Mesenchymal stem cell (in vitro differentiated cells and primary cell): Measurements from ENCODE around the gene LENG9.

ENCODE experiments used
- DNase-seq: peaks from one replicate; pipeline ENCODE4 v3.0.0-alpha.2; 2013
- H2AFZ ChIP-seq: one replicate; pipeline ENCODE4 v1.6.1; 2013; ENCODE audit warnings: low read depth, mild to moderate bottlenecking, control low read depth, inconsistent platforms, low read length, moderate library complexity
- H2AK5ac ChIP-seq: 2 replicates; pipeline ENCODE4 v1.6.1; 2013; ENCODE audit warnings: low read length, moderate library complexity, mild to moderate bottlenecking, inconsistent platforms; ENCODE audit not compliant: severe bottlenecking
- H2BK120ac ChIP-seq: one replicate; pipeline ENCODE4 v1.6.1; 2013; ENCODE audit warnings: low read depth, mild to moderate bottlenecking, inconsistent platforms, low read length, moderate library complexity
- H2BK12ac ChIP-seq, 2 experiments: one replicate each; pipeline ENCODE4 v1.6.1; 2013; ENCODE audit warnings: inconsistent platforms in 2 of 2, low read length in 2 of 2, mild to moderate bottlenecking in 2 of 2, moderate library complexity in 2 of 2, control low read depth in 1 of 2
- H2BK15ac ChIP-seq: one replicate; pipeline ENCODE4 v1.6.1; 2013; ENCODE audit warnings: mild to moderate bottlenecking, low read depth, inconsistent platforms; ENCODE audit not compliant: poor library complexity, severe bottlenecking
- H2BK5ac ChIP-seq: 2 replicates; pipeline ENCODE4 v1.6.1; 2013; ENCODE audit warnings: low read depth, mild to moderate bottlenecking, low read length, control low read depth, inconsistent platforms; ENCODE audit not compliant: poor library complexity, severe bottlenecking
- H3K14ac ChIP-seq, 2 experiments: one replicate each; pipeline ENCODE4 v1.6.1; 2013; ENCODE audit warnings: inconsistent platforms in 2 of 2, low read length in 2 of 2, control low read depth in 1 of 2, mild to moderate bottlenecking in 1 of 2, moderate library complexity in 1 of 2
- H3K18ac ChIP-seq, 2 experiments: one replicate each; pipeline ENCODE4 v1.6.1; 2013; ENCODE audit warnings: inconsistent platforms in 2 of 2, low read length in 2 of 2, control low read depth in 1 of 2, low read depth in 1 of 2, mild to moderate bottlenecking in 1 of 2
- H3K23ac ChIP-seq, 2 experiments: one replicate each; pipeline ENCODE4 v1.6.1; 2013; ENCODE audit warnings: inconsistent platforms in 2 of 2, low read length in 2 of 2, mild to moderate bottlenecking in 2 of 2, moderate library complexity in 2 of 2, control low read depth in 1 of 2
- H3K27ac ChIP-seq: 2 replicates; pipeline ENCODE4 v1.5.1; 2013; ENCODE audit warnings: mild to moderate bottlenecking, moderate library complexity, low read length, control low read depth, inconsistent platforms; ENCODE audit not compliant: poor library complexity, severe bottlenecking
- H3K27me3 ChIP-seq, 2 experiments: 2 replicates each; pipeline versions ENCODE4 v1.6.1 to v1.7.0; 2013; ENCODE audit warnings: low read length in 2 of 2, mild to moderate bottlenecking in 2 of 2, moderate library complexity in 2 of 2, control low read depth in 1 of 2, inconsistent platforms in 1 of 2; ENCODE audit not compliant: control insufficient read depth in 1 of 2, insufficient read depth in 1 of 2
- H3K36me3 ChIP-seq, 2 experiments: 2 replicates each; pipeline versions ENCODE4 v1.6.1 to v1.7.0; 2013; ENCODE audit warnings: low read length in 2 of 2, control low read depth in 1 of 2, inconsistent platforms in 1 of 2, low read depth in 1 of 2, mild to moderate bottlenecking in 1 of 2; ENCODE audit not compliant: insufficient read depth in 2 of 2, control insufficient read depth in 1 of 2
- H3K4ac ChIP-seq, 2 experiments: one replicate each; pipeline ENCODE4 v1.6.1; 2013; ENCODE audit warnings: inconsistent platforms in 2 of 2, low read length in 2 of 2, mild to moderate bottlenecking in 2 of 2, moderate library complexity in 2 of 2, control low read depth in 1 of 2, low read depth in 1 of 2
- H3K4me1 ChIP-seq: 2 replicates; pipeline ENCODE4 v1.6.1; 2013; ENCODE audit warnings: low read depth, low read length, control low read depth; ENCODE audit not compliant: control insufficient read depth, insufficient read depth
- H3K4me2 ChIP-seq: 2 replicates; pipeline ENCODE4 v1.6.1; 2013; ENCODE audit warnings: low read length, mild to moderate bottlenecking, inconsistent platforms; ENCODE audit not compliant: poor library complexity, severe bottlenecking
- H3K4me3 ChIP-seq, 2 experiments: 2 replicates each; pipeline versions ENCODE4 v1.5.1 to v1.7.0; 2013; ENCODE audit warnings: low read length in 2 of 2, mild to moderate bottlenecking in 2 of 2, control low read depth in 1 of 2, low read depth in 1 of 2; ENCODE audit not compliant: insufficient read depth in 1 of 2
- H3K79me1 ChIP-seq: replicated peaks from 2 replicates; pipeline ENCODE4 v1.6.1; 2013; ENCODE audit warnings: mild to moderate bottlenecking, control low read depth, low read length, inconsistent platforms; ENCODE audit not compliant: poor library complexity, severe bottlenecking
- H3K9ac ChIP-seq: 2 replicates; pipeline ENCODE4 v1.7.0; 2013; ENCODE audit warnings: mild to moderate bottlenecking, low read length, moderate library complexity
- H3K9me3 ChIP-seq: 2 replicates; pipeline ENCODE4 v1.7.0; 2013; ENCODE audit warnings: mild to moderate bottlenecking, low read length; ENCODE audit not compliant: control insufficient read depth
- H4K8ac ChIP-seq: one replicate; pipeline ENCODE4 v1.6.1; 2013; ENCODE audit warnings: inconsistent platforms, mild to moderate bottlenecking, low read length, moderate library complexity
- H4K91ac ChIP-seq: one replicate; pipeline ENCODE4 v1.6.1; 2013; ENCODE audit warnings: mild to moderate bottlenecking, low read length, inconsistent platforms
- WGBS: methylation state at CpG from one replicate; pipeline ENCODE4 v1.1.7; 2013; ENCODE audit warnings: mixed read lengths; 5-methylcytosine and 5-hydroxymethylcytosine counted together

LENG9 gene

GRCh38 chr19:54424660-54425381, 38.8 kb downstream of the LENG9 start:
- 88% methylated on average over 33 of the region's 36 CpGs for WGBS

GRCh38 chr19:54424201-54424600, 39.4 kb downstream of the LENG9 start:
- no peak overlapping the region for H3K27ac ChIP-seq
- no peak overlapping the region for H3K9ac ChIP-seq
- H3K4me2 ChIP-seq, result no peak overlapping the region
- H2BK5ac ChIP-seq, result no peak overlapping the region
- 86% methylated on average over 13 of the region's 14 CpGs for WGBS
- H2AFZ ChIP-seq, result no peak overlapping the region
- no peak overlapping the region for H4K91ac ChIP-seq
- H2BK15ac ChIP-seq, result no peak overlapping the region
- H3K4ac ChIP-seq, result no peak overlapping the region
- no peak overlapping the region for H3K18ac ChIP-seq
- H3K23ac ChIP-seq, result no peak overlapping the region
- no peak overlapping the region for H4K8ac ChIP-seq
- H3K9me3 ChIP-seq, result no peaks in the 10 kb centered on the region
- no peak overlapping the region for H3K14ac ChIP-seq
- no peaks in the 10 kb centered on the region for H3K79me1 ChIP-seq
- H2BK12ac ChIP-seq, result no peak overlapping the region
- DNase-seq, result no peak
- no peak overlapping the region for H2AK5ac ChIP-seq
- peaks cover 13% of the 10 kb centered on the region for H3K4me1 ChIP-seq
- H2BK120ac ChIP-seq, result no peak overlapping the region
- peaks cover 32 to 57% of the 10 kb centered on the region in 2 experiments for H3K27me3 ChIP-seq
- H3K36me3 ChIP-seq, result no peaks in the 10 kb centered on the region
- H3K4me3 ChIP-seq, result no peak overlapping the region

More at GRCh38 chr19:54424660-54425381, 38.8 kb downstream of the LENG9 start:
- Histone ChIP-seq H2BK15ac (no peak overlapping the region), H3K4me3 (no peak overlapping the region), H3K36me3 (no peaks in the 10 kb centered on the region), H3K9ac (no peak overlapping the region), H3K14ac (no peak overlapping the region), H3K4me1 (peaks cover 13% of the 10 kb centered on the region), H3K4ac (no peak overlapping the region), H3K9me3 (no peaks in the 10 kb centered on the region), H4K8ac (no peak overlapping the region), H3K18ac (no peak overlapping the region), H2BK5ac (no peak overlapping the region), H3K79me1 (no peaks in the 10 kb centered on the region), H3K27ac (no peak overlapping the region), H2AFZ (no peak overlapping the region), H2BK120ac (no peak overlapping the region), H3K4me2 (no peak overlapping the region), H4K91ac (no peak overlapping the region), H2AK5ac (no peak overlapping the region), H2BK12ac (no peak overlapping the region), H3K27me3 (peaks cover 32 to 57% of the 10 kb centered on the region in 2 experiments), H3K23ac (no peak overlapping the region)
- no peak for DNase-seq

GRCh38 chr19:54422136-54422535, 41.4 kb downstream of the LENG9 start:
- H3K27me3 ChIP-seq, result peaks cover 52 to 66% of the 10 kb centered on the region in 2 experiments

GRCh38 chr19:54421521-54421920, 42.1 kb downstream of the LENG9 start:
- Histone ChIP-seq H3K4me1 (peaks cover 14% of the 10 kb centered on the region), H2BK5ac (no peak overlapping the region), H3K36me3 (peaks cover 0 to 6% of the 10 kb centered on the region in 2 experiments), H4K91ac (no peak overlapping the region), H3K27ac (no peak overlapping the region), H2AFZ (no peak overlapping the region), H3K27me3 (peaks cover 56 to 69% of the 10 kb centered on the region in 2 experiments), H3K14ac (no peak overlapping the region), H2BK15ac (no peak overlapping the region), H3K23ac (no peak overlapping the region), H3K4me3 (no peak overlapping the region), H3K9me3 (no peaks in the 10 kb centered on the region), H2AK5ac (no peak overlapping the region), H3K79me1 (no peaks in the 10 kb centered on the region), H3K4me2 (no peak overlapping the region), H3K4ac (no peak overlapping the region), H4K8ac (no peak overlapping the region), H2BK120ac (no peak overlapping the region), H3K18ac (no peak overlapping the region), H3K9ac (no peak overlapping the region), H2BK12ac (no peak overlapping the region)
- no peak for DNase-seq
- WGBS, result 70% methylated on average over 7 of the region's 7 CpGs

More at GRCh38 chr19:54422136-54422535, 41.4 kb downstream of the LENG9 start:
- Histone ChIP-seq H2BK12ac (no peak overlapping the region), H3K4me3 (no peak overlapping the region), H2AK5ac (no peak overlapping the region), H3K18ac (no peak overlapping the region), H3K9ac (no peak overlapping the region), H4K91ac (no peak overlapping the region), H2BK120ac (no peak overlapping the region), H3K9me3 (no peaks in the 10 kb centered on the region), H2BK5ac (no peak overlapping the region), H3K79me1 (no peaks in the 10 kb centered on the region), H3K27ac (no peak overlapping the region), H3K4me2 (no peak overlapping the region), H3K14ac (no peak overlapping the region), H2AFZ (no peak overlapping the region), H3K23ac (no peak overlapping the region), H4K8ac (no peak overlapping the region), H3K4ac (no peak overlapping the region), H3K36me3 (peaks cover 0 to under 1% of the 10 kb centered on the region in 2 experiments), H3K4me1 (peaks cover 13% of the 10 kb centered on the region), H2BK15ac (no peak overlapping the region)
- WGBS, result 69% methylated on average over 8 of the region's 20 CpGs
- no peak for DNase-seq
